CD4-positive, alpha-beta T cell treated with Interleukin-12 subunit alpha and Interleukin-12 subunit beta, for 1 hour (primary cell): ENCODE measurements around the gene PHACTR2.
"Not testable (repeated sequence)": the region's sequence is repeated elsewhere in the genome, so short reads cannot be mapped to it uniquely, and the experiment has no call there.

Source experiments
- DNase-seq: peaks from one replicate; pipeline ENCODE4 v3.0.0-alpha.2; 2020

The PHACTR2 gene

GRCh38 chr6:143700684-143701348, 23.1 kb downstream of the PHACTR2 start:
- DNase-seq = no peak

- DNase-seq = no peak
Measured at GRCh38 chr6:143701349-143702234, 23.8 kb downstream of the PHACTR2 start.

- DNase-seq = no peak
Measured at GRCh38 chr6:143705569-143705968, 27.8 kb downstream of the PHACTR2 start.

- no peak for DNase-seq
Measured at GRCh38 chr6:143707697-143708096, 29.9 kb downstream of the PHACTR2 start.

GRCh38 chr6:143708889-143709288, 31.1 kb downstream of the PHACTR2 start:
- DNase-seq = no peak

GRCh38 chr6:143711714-143712113, 33.9 kb downstream of the PHACTR2 start:
- DNase-seq = no peak

GRCh38 chr6:143718472-143718871, 40.7 kb downstream of the PHACTR2 start:
- DNase-seq = no peak

GRCh38 chr6:143721642-143722041, 43.9 kb downstream of the PHACTR2 start:
- DNase-seq = no peak

GRCh38 chr6:143724876-143725275, 47.1 kb downstream of the PHACTR2 start:
- no peak for DNase-seq

- no peak for DNase-seq
Measured at GRCh38 chr6:143726015-143726647, 48.4 kb downstream of the PHACTR2 start.

- DNase-seq = no peak
Measured at GRCh38 chr6:143727035-143727434, 49.3 kb downstream of the PHACTR2 start.

- DNase-seq = no peak
Measured at GRCh38 chr6:143731789-143732188, 54.0 kb downstream of the PHACTR2 start.

- no peak for DNase-seq
Measured at GRCh38 chr6:143732536-143732935, 54.8 kb downstream of the PHACTR2 start.

GRCh38 chr6:143733510-143733909, 55.7 kb downstream of the PHACTR2 start:
- no peak for DNase-seq

GRCh38 chr6:143734641-143735063, 56.9 kb downstream of the PHACTR2 start:
- DNase-seq = no peak

GRCh38 chr6:143738072-143738690, 60.4 kb downstream of the PHACTR2 start:
- DNase-seq = not testable (repeated sequence)

GRCh38 chr6:143739341-143739851, 61.6 kb downstream of the PHACTR2 start:
- DNase-seq = no peak

GRCh38 chr6:143740213-143740612, 62.4 kb downstream of the PHACTR2 start:
- no peak for DNase-seq

- DNase-seq = no peak
Measured at GRCh38 chr6:143741480-143741879, 63.7 kb downstream of the PHACTR2 start.

GRCh38 chr6:143742070-143742954, 64.5 kb downstream of the PHACTR2 start:
- no peak for DNase-seq

GRCh38 chr6:143742955-143743255, 65.1 kb downstream of the PHACTR2 start:
- DNase-seq = no peak
